ENCODE measurements around the gene RASGRF2.

DNA sequence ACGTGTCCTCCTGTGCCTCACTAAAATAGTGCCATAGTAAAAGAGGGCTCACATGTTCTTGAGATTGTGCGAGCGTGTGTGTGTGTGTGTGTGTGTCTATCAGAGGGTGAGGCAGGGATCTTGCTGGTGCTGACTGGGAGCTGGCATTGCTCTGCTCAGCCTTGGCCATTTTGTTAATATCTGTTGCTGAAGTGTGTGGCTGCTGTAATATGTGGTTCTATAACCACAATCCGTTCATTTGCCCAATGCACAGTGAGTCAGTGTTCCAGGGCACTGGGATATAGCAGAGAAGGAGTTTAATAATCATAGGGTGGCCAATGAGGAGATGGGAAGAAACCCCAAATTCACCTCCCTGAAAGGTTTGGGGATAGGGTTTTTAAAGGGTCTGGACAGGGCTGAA lies 61.3 kb downstream of the RASGRF2 start:
- TF ChIP-seq POLR2A (IDR thresholded peaks at IDR 0.05): no peak
- TF ChIP-seq, protein P1, sequence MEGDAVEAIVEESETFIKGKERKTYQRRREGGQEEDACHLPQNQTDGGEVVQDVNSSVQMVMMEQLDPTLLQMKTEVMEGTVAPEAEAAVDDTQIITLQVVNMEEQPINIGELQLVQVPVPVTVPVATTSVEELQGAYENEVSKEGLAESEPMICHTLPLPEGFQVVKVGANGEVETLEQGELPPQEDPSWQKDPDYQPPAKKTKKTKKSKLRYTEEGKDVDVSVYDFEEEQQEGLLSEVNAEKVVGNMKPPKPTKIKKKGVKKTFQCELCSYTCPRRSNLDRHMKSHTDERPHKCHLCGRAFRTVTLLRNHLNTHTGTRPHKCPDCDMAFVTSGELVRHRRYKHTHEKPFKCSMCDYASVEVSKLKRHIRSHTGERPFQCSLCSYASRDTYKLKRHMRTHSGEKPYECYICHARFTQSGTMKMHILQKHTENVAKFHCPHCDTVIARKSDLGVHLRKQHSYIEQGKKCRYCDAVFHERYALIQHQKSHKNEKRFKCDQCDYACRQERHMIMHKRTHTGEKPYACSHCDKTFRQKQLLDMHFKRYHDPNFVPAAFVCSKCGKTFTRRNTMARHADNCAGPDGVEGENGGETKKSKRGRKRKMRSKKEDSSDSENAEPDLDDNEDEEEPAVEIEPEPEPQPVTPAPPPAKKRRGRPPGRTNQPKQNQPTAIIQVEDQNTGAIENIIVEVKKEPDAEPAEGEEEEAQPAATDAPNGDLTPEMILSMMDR (IDR thresholded peaks at IDR 0.05): no peak

Data from transverse colon (tissue), 3 donors.